Keratinocyte (primary cell): ENCODE data around the gene WARS2. TPM values are rescaled to one million over a fixed set of nuclear protein-coding genes. Genes with fewer than 3 reads are reported as not detected.

Experiments used
- DNase-seq: peaks from one replicate; pipeline ENCODE4 v3.0.0-alpha.2; 2011; ENCODE audit warnings: low read depth, missing footprints, low spot score
- FAIRE-seq: peaks from 2 replicates; lab custom pipeline; 2011; peaks lifted over from hg19 to GRCh38; lab: Jason Lieb, UNC
- H2AFZ ChIP-seq: 2 replicates; pipeline ENCODE4 v1.6.0; 2012; ENCODE audit warnings: low read length, control low read depth, inconsistent platforms; ENCODE audit not compliant: control insufficient read depth
- H3K27ac ChIP-seq: 2 replicates; pipeline ENCODE4 v1.5.1; 2011; ENCODE audit warnings: low read length; ENCODE audit not compliant: control insufficient read depth, insufficient read depth
- H3K27me3 ChIP-seq: 3 replicates; pipeline ENCODE4 v1.6.0; 2011; ENCODE audit warnings: low read length; ENCODE audit not compliant: control insufficient read depth, insufficient read depth; ENCODE audit errors: extremely low read depth
- H3K36me3 ChIP-seq, 2 experiments: 2 replicates in 1 of 2; 3 replicates in 1 of 2; pipeline ENCODE4 v1.5.1; 2011; ENCODE audit warnings: low read length in 2 of 2, mild to moderate bottlenecking in 1 of 2; ENCODE audit not compliant: control insufficient read depth in 2 of 2, insufficient read depth in 2 of 2; ENCODE audit errors: extremely low read depth in 1 of 2
- H3K4me1 ChIP-seq: 3 replicates; pipeline ENCODE4 v1.5.1; 2011; ENCODE audit warnings: low read length; ENCODE audit not compliant: control insufficient read depth, insufficient read depth; ENCODE audit errors: extremely low read depth
- H3K4me2 ChIP-seq: 3 replicates; pipeline ENCODE4 v1.6.0; 2011; ENCODE audit warnings: low read depth, low read length; ENCODE audit not compliant: control insufficient read depth, insufficient read depth; ENCODE audit errors: extremely low read depth
- H3K4me3 ChIP-seq, 3 experiments: fragments of 200-600 bp in 1 of 3; sonication (generic) in 1 of 3; 2 replicates in 2 of 3; 3 replicates in 1 of 3; pipeline ENCODE4 v1.5.1; 2011 to 2016; ENCODE audit warnings: low read length in 3 of 3, mild to moderate bottlenecking in 3 of 3, control low read depth in 2 of 3, inconsistent platforms in 1 of 3, low read depth in 1 of 3, mixed read lengths in 1 of 3, mixed run types in 1 of 3, moderate library complexity in 1 of 3; ENCODE audit not compliant: control insufficient read depth in 2 of 3, insufficient read depth in 2 of 3; ENCODE audit errors: extremely low read depth in 1 of 3
- H3K79me2 ChIP-seq: 2 replicates; pipeline ENCODE4 v1.6.0; 2012; ENCODE audit warnings: low read length; ENCODE audit not compliant: control insufficient read depth, insufficient read depth
- H3K9ac ChIP-seq: 3 replicates; pipeline ENCODE4 v1.6.0; 2011; ENCODE audit warnings: low read length; ENCODE audit not compliant: control insufficient read depth, insufficient read depth; ENCODE audit errors: extremely low read depth
- H3K9me1 ChIP-seq: 3 replicates; pipeline ENCODE4 v1.6.0; 2011; ENCODE audit warnings: low read length; ENCODE audit not compliant: control insufficient read depth, insufficient read depth; ENCODE audit errors: extremely low read depth
- H3K9me3 ChIP-seq: 2 replicates; pipeline ENCODE4 v1.5.1; 2012; ENCODE audit warnings: low read depth, low read length; ENCODE audit not compliant: control insufficient read depth
- H4K20me1 ChIP-seq: 3 replicates; pipeline ENCODE4 v1.6.0; 2011; ENCODE audit warnings: low read length; ENCODE audit not compliant: control insufficient read depth, insufficient read depth; ENCODE audit errors: extremely low read depth
- EZH2 ChIP-seq: IDR thresholded peaks from one replicate; pipeline ENCODE4 v1.6.1; 2012; ENCODE audit warnings: inconsistent platforms, mild to moderate bottlenecking, low read length, moderate library complexity
- dilution Hi-C: fragments of 300-500 bp; cut with MboI; formaldehyde crosslinking; loops from one replicate; pipeline ENCODE4 v1.7.0; 2020; ENCODE audit warnings: low sequenced_read_pairs; ENCODE audit not compliant: extremely low pct_ligation_motif_present
- polyA plus RNA-seq, 5 experiments: library from polyadenylated mRNA; depleted of rRNA in 3 of 5; stranded (reverse) in 3 of 5; stranded (forward) in 1 of 5; unstranded in 1 of 5; fragments of >200 nt; gene quantifications; 1 replicate in 1 of 5; 2 replicates in 3 of 5; 3 replicates in 1 of 5; pipeline versions ENCODE4 v1.2.1 to v1.2.3, GENCODE V29; 2011 to 2012; ENCODE audit warnings: missing spikeins in 2 of 5, low read depth in 1 of 5, low replicate concordance in 1 of 5
- TF ChIP-seq, protein P1 (sequence below), 3 experiments: IDR thresholded peaks in 1 of 3; conservative IDR thresholded peaks in 1 of 3; optimal IDR thresholded peaks in 1 of 3; 2 replicates in 2 of 3; 3 replicates in 1 of 3; pipeline versions ENCODE3 to v1.5.1; 2011; ENCODE audit warnings: low read length in 3 of 3, mild to moderate bottlenecking in 3 of 3, moderate library complexity in 2 of 3, control low read depth in 1 of 3, inconsistent platforms in 1 of 3; ENCODE audit not compliant: insufficient read depth in 2 of 3; ENCODE audit errors: extremely low read depth in 1 of 3

The WARS2 gene
- polyA plus RNA-seq, 1 donor (not counting 4 experiments of a cell fraction or from before 2014, with no cell fraction given), result 10.3 TPM

DNA sequence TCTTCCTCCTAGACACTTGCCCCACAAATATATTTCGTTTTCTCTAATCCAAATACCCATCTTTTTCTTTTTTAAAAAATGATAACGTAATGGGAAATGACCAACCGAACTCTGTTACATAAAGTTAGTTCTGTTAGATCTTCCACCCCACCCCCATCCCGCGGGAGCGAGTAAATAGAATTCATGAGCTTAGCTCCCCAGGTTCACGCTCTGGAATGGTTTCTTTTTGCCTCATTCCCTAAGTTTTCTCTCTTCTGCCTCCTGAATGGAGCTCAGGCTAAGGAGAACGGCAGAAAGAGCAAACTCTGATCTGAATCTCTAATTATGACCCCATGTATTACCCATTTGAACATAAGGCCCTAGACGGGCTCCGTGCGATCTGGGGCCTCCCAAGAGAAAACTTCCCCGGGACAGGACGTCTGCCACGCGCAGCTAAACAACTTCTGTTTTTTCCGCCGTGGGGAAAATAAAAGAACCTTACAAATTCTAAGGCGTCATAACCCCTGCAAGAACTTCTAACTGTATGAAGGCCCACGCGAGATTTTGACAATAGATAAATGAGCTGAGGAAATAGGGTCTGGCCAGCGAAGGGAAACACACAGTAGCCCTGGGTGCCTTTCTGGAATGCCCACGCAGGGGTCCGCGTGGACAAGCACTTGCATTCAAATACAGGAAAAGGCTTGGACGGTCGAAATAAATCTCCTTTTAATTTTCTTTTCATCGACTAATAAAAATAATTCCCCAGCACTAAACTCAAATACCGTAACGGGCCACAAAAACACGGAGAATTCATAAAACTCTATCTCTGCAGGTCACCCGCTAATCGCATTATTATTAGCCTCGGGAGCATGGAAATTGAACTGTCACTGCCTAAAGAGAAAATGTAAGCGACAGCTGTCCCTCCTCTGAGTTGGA, 154.6 kb downstream of the WARS2 start:
- Histone ChIP-seq H2AFZ (no peak overlapping the region), H3K9me1 (no peaks in the 10 kb centered on the region), H3K27me3 (peaks cover 85% of the 10 kb centered on the region), H3K9ac (no peak overlapping the region), H4K20me1 (no peaks in the 10 kb centered on the region), H3K4me2 (no peak overlapping the region), H3K4me3 (no peak overlapping the region), H3K36me3 (no peaks in the 10 kb centered on the region), H3K27ac (no peak overlapping the region), H3K9me3 (peaks cover 14% of the 10 kb centered on the region), H3K4me1 (peaks cover 5% of the 10 kb centered on the region), H3K79me2 (no peaks in the 10 kb centered on the region)
- dilution Hi-C loops, result no loop called here
- DNase-seq (no peak), FAIRE-seq (no peak)
- no peak for TF ChIP-seq EZH2
- TF ChIP-seq, protein P1, sequence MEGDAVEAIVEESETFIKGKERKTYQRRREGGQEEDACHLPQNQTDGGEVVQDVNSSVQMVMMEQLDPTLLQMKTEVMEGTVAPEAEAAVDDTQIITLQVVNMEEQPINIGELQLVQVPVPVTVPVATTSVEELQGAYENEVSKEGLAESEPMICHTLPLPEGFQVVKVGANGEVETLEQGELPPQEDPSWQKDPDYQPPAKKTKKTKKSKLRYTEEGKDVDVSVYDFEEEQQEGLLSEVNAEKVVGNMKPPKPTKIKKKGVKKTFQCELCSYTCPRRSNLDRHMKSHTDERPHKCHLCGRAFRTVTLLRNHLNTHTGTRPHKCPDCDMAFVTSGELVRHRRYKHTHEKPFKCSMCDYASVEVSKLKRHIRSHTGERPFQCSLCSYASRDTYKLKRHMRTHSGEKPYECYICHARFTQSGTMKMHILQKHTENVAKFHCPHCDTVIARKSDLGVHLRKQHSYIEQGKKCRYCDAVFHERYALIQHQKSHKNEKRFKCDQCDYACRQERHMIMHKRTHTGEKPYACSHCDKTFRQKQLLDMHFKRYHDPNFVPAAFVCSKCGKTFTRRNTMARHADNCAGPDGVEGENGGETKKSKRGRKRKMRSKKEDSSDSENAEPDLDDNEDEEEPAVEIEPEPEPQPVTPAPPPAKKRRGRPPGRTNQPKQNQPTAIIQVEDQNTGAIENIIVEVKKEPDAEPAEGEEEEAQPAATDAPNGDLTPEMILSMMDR (optimal IDR thresholded peaks at IDR 0.05 in 1 of 3, IDR thresholded peaks at IDR 0.05 in 1 of 3, conservative IDR thresholded peaks at IDR 0.05 in 1 of 3; ENCODE audit: extremely low read depth in 1 of 3, insufficient read depth in 2 of 3, low read length in 3 of 3), result no peak

DNA sequence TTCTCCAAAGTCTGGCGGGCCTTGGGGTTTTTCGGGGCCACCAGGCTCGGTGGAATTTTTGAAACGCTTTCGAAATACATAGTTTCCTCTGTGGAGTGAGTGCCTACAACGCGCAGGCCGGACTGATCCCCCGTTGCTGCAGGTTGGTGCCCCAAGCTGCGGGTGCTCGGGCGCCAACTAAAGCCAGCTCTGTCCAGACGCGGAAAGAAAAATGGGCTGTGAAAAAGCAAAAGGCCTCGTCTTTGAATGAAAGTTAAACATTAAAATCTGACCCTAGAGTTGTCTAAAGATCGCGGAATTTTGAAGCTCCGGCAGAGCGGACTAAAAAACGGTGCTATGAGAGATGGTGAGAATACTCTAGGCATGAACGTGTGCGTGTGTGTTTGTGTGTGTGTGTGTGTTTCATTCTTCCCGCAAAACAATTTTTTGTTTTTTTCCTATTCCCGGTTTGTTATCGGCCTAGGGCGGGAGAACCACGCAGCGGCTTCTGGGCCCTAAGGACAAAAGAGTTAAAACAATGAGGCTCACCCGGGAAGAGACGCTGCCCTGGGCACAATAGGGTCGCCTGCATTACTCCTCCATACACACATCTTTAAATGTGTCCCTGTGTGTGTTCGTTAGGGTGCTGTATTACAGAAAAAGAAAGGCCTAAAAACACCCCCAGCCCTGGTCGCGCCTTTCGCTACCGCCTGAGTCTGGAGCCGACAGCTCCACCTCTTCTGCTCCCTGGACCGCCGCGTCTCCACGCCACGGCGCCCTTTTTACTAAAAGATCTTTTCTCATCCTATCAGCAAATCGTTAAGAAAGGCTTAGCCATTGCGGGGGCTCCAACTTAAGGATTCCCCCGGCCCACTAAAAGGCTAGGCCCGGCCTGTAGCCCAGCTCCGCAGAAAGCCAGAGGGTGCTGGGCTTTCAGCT, 155.5 kb downstream of the WARS2 start:
- Histone ChIP-seq H3K27me3 (peaks cover 84% of the 10 kb centered on the region), H3K9ac (no peak overlapping the region), H3K36me3 (no peaks in the 10 kb centered on the region), H3K4me2 (peak overlapping the region; percentile 10), H3K27ac (no peak overlapping the region), H4K20me1 (no peaks in the 10 kb centered on the region), H3K4me1 (peaks cover 5% of the 10 kb centered on the region), H3K9me1 (no peaks in the 10 kb centered on the region), H3K79me2 (no peaks in the 10 kb centered on the region), H2AFZ (no peak overlapping the region), H3K4me3 (no peak overlapping the region), H3K9me3 (peaks cover 14% of the 10 kb centered on the region)
- no peak for FAIRE-seq
- DNase-seq, result no peak
- no peak for TF ChIP-seq EZH2
- TF ChIP-seq, protein P1 (optimal IDR thresholded peaks at IDR 0.05 in 1 of 3, IDR thresholded peaks at IDR 0.05 in 1 of 3, conservative IDR thresholded peaks at IDR 0.05 in 1 of 3; ENCODE audit: extremely low read depth in 1 of 3, insufficient read depth in 2 of 3, low read length in 3 of 3), result no peak
- dilution Hi-C loops, result no loop called here
